Stimulated activated CD8-positive, alpha-beta memory T cell treated with anti-CD3 and anti-CD28 coated beads, Interleukin-4, amount 100 ng/mL, for 1 hour (primary cell): ENCODE measurements around the gene R3HDM4.
"Not testable (repeated sequence)": the region's sequence is repeated elsewhere in the genome, so short reads cannot be mapped to it uniquely, and the experiment has no call there.

Experiments used
- DNase-seq, 2 donors: peaks; one replicate each; pipeline ENCODE4 v3.0.0-alpha.2; 2020; ENCODE audit warnings: low read depth in 2 of 2, low spot score in 1 of 2

The R3HDM4 gene

GRCh38 chr19:877992-878660 lies 34.9 kb downstream of the R3HDM4 start:
- DNase-seq, result not testable (repeated sequence)

GRCh38 chr19:876780-877314 lies 36.2 kb downstream of the R3HDM4 start:
- no peak for DNase-seq

GRCh38 chr19:876089-876488 lies 36.9 kb downstream of the R3HDM4 start:
- no peak for DNase-seq

GRCh38 chr19:875265-875879 lies 37.6 kb downstream of the R3HDM4 start:
- no peak for DNase-seq

GRCh38 chr19:873561-874041 lies 39.4 kb downstream of the R3HDM4 start:
- no peak for DNase-seq

- DNase-seq, result peak in 1 of 2 donors; percentile 63
Measured at GRCh38 chr19:873084-873483, 39.9 kb downstream of the R3HDM4 start.

GRCh38 chr19:872266-872951 lies 40.6 kb downstream of the R3HDM4 start:
- DNase-seq, result peak in 1 of 2 donors; percentile 66

GRCh38 chr19:871446-872265 lies 41.4 kb downstream of the R3HDM4 start:
- DNase-seq, result no peak

GRCh38 chr19:870963-871401 lies 42.0 kb downstream of the R3HDM4 start:
- no peak for DNase-seq

GRCh38 chr19:870314-870713 lies 42.7 kb downstream of the R3HDM4 start:
- no peak for DNase-seq

GRCh38 chr19:869245-870177 lies 43.5 kb downstream of the R3HDM4 start:
- DNase-seq, result no peak

GRCh38 chr19:868458-869244 lies 44.4 kb downstream of the R3HDM4 start:
- no peak for DNase-seq

- DNase-seq, result no peak
Measured at GRCh38 chr19:867855-868457, 45.1 kb downstream of the R3HDM4 start.

- no peak for DNase-seq
Measured at GRCh38 chr19:867301-867793, 45.7 kb downstream of the R3HDM4 start.

- no peak for DNase-seq
Measured at GRCh38 chr19:866769-867300, 46.2 kb downstream of the R3HDM4 start.

GRCh38 chr19:863315-863620 lies 49.8 kb downstream of the R3HDM4 start:
- DNase-seq, result no peak

- DNase-seq, result peak in 1 of 2 donors; percentile 67
Measured at GRCh38 chr19:862581-863314, 50.3 kb downstream of the R3HDM4 start.
